Stomach smooth muscle (tissue), 2 donors: ENCODE measurements around the gene LRRC8D.
A peak's percentile ranks its signal among the peaks of the same experiment; 100 is the strongest.

Experiments used
- H3K27ac ChIP-seq: one replicate; pipeline ENCODE4 v1.7.0; 2013; ENCODE audit warnings: mild to moderate bottlenecking, low read length, inconsistent platforms
- H3K27me3 ChIP-seq, 2 donors: one replicate each; pipeline ENCODE4 v1.7.0; 2013; ENCODE audit warnings: low read length in 2 of 2; ENCODE audit not compliant: insufficient read depth in 2 of 2, control insufficient read depth in 1 of 2
- H3K36me3 ChIP-seq, 2 donors: one replicate each; pipeline ENCODE4 v1.7.0; 2013; ENCODE audit warnings: low read length in 2 of 2; ENCODE audit not compliant: control insufficient read depth in 2 of 2, insufficient read depth in 2 of 2
- H3K4me1 ChIP-seq: one replicate; pipeline ENCODE4 v1.7.0; 2013; ENCODE audit warnings: low read length; ENCODE audit not compliant: control insufficient read depth, insufficient read depth
- H3K4me3 ChIP-seq, 2 donors: one replicate each; pipeline ENCODE4 v1.7.0; 2013; ENCODE audit warnings: low read length in 2 of 2
- H3K9ac ChIP-seq, 2 donors: one replicate each; pipeline ENCODE4 v1.7.0; 2013; ENCODE audit warnings: low read length in 2 of 2, mild to moderate bottlenecking in 1 of 2
- H3K9me3 ChIP-seq, 2 donors: one replicate each; pipeline ENCODE4 v1.7.0; 2013; ENCODE audit warnings: low read length in 2 of 2; ENCODE audit not compliant: control insufficient read depth in 2 of 2
- donor health status: healthy.
- donor health status: Pancreatic carcinoma.

Gene LRRC8D

GRCh38 chr1:89942825-89943658, 122.2 kb downstream of the LRRC8D start:
- H3K9ac ChIP-seq, result no peak overlapping the region
- H3K36me3 ChIP-seq, result no peaks in the 10 kb centered on the region
- peaks cover 9% of the 10 kb centered on the region for H3K4me1 ChIP-seq
- H3K9me3 ChIP-seq, result no peaks in the 10 kb centered on the region
- H3K4me3 ChIP-seq, result peak overlapping the region in 1 of 2 donors; percentile 15
- H3K27ac ChIP-seq, result no peak overlapping the region
- no peaks in the 10 kb centered on the region for H3K27me3 ChIP-seq

- Histone ChIP-seq H3K4me3 (peak overlapping the region in 1 of 2 donors; percentile 15), H3K9ac (no peak overlapping the region), H3K36me3 (no peaks in the 10 kb centered on the region), H3K9me3 (no peaks in the 10 kb centered on the region), H3K4me1 (peaks cover 8% of the 10 kb centered on the region), H3K27ac (no peak overlapping the region), H3K27me3 (peaks cover 0 to 2% of the 10 kb centered on the region in 2 donors)
Measured at GRCh38 chr1:89943846-89944781, 123.3 kb downstream of the LRRC8D start.

- no peaks in the 10 kb centered on the region for H3K9me3 ChIP-seq
- no peaks in the 10 kb centered on the region for H3K36me3 ChIP-seq
- peaks cover 6% of the 10 kb centered on the region for H3K4me1 ChIP-seq
- H3K4me3 ChIP-seq, result no peak overlapping the region
- H3K27ac ChIP-seq, result no peak overlapping the region
- H3K9ac ChIP-seq, result no peak overlapping the region
- peaks cover 0 to 2% of the 10 kb centered on the region in 2 donors for H3K27me3 ChIP-seq
Measured at GRCh38 chr1:89945852-89946476, 125.1 kb downstream of the LRRC8D start.

- Histone ChIP-seq H3K27me3 (peaks cover 0 to 2% of the 10 kb centered on the region in 2 donors), H3K36me3 (no peaks in the 10 kb centered on the region), H3K4me1 (peaks cover 6% of the 10 kb centered on the region), H3K9me3 (no peaks in the 10 kb centered on the region), H3K9ac (no peak overlapping the region), H3K4me3 (no peak overlapping the region), H3K27ac (no peak overlapping the region)
Measured at GRCh38 chr1:89946532-89946931, 125.7 kb downstream of the LRRC8D start.

GRCh38 chr1:89948722-89949345, 128.0 kb downstream of the LRRC8D start:
- Histone ChIP-seq H3K36me3 (no peaks in the 10 kb centered on the region), H3K9me3 (no peaks in the 10 kb centered on the region), H3K9ac (no peak overlapping the region), H3K27me3 (peaks cover 0 to 2% of the 10 kb centered on the region in 2 donors), H3K4me1 (no peaks in the 10 kb centered on the region), H3K27ac (no peak overlapping the region), H3K4me3 (no peak overlapping the region)

GRCh38 chr1:89949991-89950624, 129.3 kb downstream of the LRRC8D start:
- Histone ChIP-seq H3K9me3 (no peaks in the 10 kb centered on the region), H3K27me3 (peaks cover 0 to 2% of the 10 kb centered on the region in 2 donors), H3K4me1 (no peaks in the 10 kb centered on the region), H3K9ac (no peak overlapping the region), H3K27ac (no peak overlapping the region), H3K4me3 (no peak overlapping the region), H3K36me3 (no peaks in the 10 kb centered on the region)

GRCh38 chr1:89950703-89951102, 129.9 kb downstream of the LRRC8D start:
- H3K27ac ChIP-seq, result no peak overlapping the region
- H3K4me3 ChIP-seq, result no peak overlapping the region
- no peaks in the 10 kb centered on the region for H3K9me3 ChIP-seq
- no peaks in the 10 kb centered on the region for H3K4me1 ChIP-seq
- peaks cover 0 to 2% of the 10 kb centered on the region in 2 donors for H3K27me3 ChIP-seq
- H3K9ac ChIP-seq, result no peak overlapping the region
- H3K36me3 ChIP-seq, result no peaks in the 10 kb centered on the region

- H3K9me3 ChIP-seq, result no peaks in the 10 kb centered on the region
Measured at GRCh38 chr1:89951766-89952604, 131.2 kb downstream of the LRRC8D start.

GRCh38 chr1:89952605-89953130, 131.8 kb downstream of the LRRC8D start:
- Histone ChIP-seq H3K27me3 (peaks cover 0 to 2% of the 10 kb centered on the region in 2 donors), H3K27ac (no peak overlapping the region), H3K4me1 (no peaks in the 10 kb centered on the region), H3K36me3 (no peaks in the 10 kb centered on the region), H3K4me3 (no peak overlapping the region), H3K9ac (no peak overlapping the region), H3K9me3 (no peaks in the 10 kb centered on the region)

More at GRCh38 chr1:89951766-89952604, 131.2 kb downstream of the LRRC8D start:
- no peaks in the 10 kb centered on the region for H3K4me1 ChIP-seq
- H3K4me3 ChIP-seq, result no peak overlapping the region
- H3K27me3 ChIP-seq, result peaks cover 0 to 2% of the 10 kb centered on the region in 2 donors
- no peak overlapping the region for H3K27ac ChIP-seq
- H3K9ac ChIP-seq, result no peak overlapping the region
- no peaks in the 10 kb centered on the region for H3K36me3 ChIP-seq
